Stomach (tissue), 9 donors: ENCODE results near the gene ATRX. TPM values are rescaled to one million over a fixed set of nuclear protein-coding genes. Genes with fewer than 3 reads are reported as not detected.

ENCODE experiments used
- DNase-seq, 2 donors: peaks; one replicate each; pipeline versions ENCODE4 v3.0.0 to v3.0.0-alpha.2; 2013 to 2019
- H3K27ac ChIP-seq, 5 donors: fragments of 200-600 bp in 4 of 5; sonication (generic) in 4 of 5; one replicate each; pipeline ENCODE4 v1.5.1; 2013 to 2019; ENCODE audit warnings: mild to moderate bottlenecking in 1 of 5, moderate library complexity in 1 of 5
- H3K27me3 ChIP-seq, 3 donors: fragments of 200-600 bp; sonication (generic); one replicate each; pipeline ENCODE4 v1.5.1; 2017 to 2019; ENCODE audit warnings: mixed run types in 1 of 3
- H3K36me3 ChIP-seq, 4 donors: fragments of 200-600 bp; sonication (generic); 1 replicate in 3 of 4; 2 replicates in 1 of 4; pipeline ENCODE4 v1.5.1; 2016 to 2019
- H3K4me1 ChIP-seq, 4 donors: fragments of 200-600 bp; sonication (generic); one replicate each; pipeline ENCODE4 v1.5.1; 2016 to 2019
- H3K4me3 ChIP-seq, 4 donors: fragments of 200-600 bp; sonication (generic) in 3 of 4; one replicate each; pipeline ENCODE4 v1.5.1; 2016 to 2019; ENCODE audit warnings: mild to moderate bottlenecking in 1 of 4
- H3K9me3 ChIP-seq, 4 donors: fragments of 200-600 bp; sonication (generic); one replicate each; pipeline ENCODE4 v1.5.1; 2016 to 2019
- EP300 ChIP-seq: sonication (generic); formaldehyde crosslinking; IDR thresholded peaks from one replicate; pipeline ENCODE4 v1.6.1; 2017; ENCODE audit warnings: antibody characterized with exemption
- POLR2A ChIP-seq, 4 donors: fragments of 450-650 bp; IDR thresholded peaks; one replicate each; pipeline ENCODE4 v1.6.1; 2016; ENCODE audit warnings: antibody characterized with exemption in 4 of 4, control low read depth in 2 of 4, mild to moderate bottlenecking in 1 of 4, moderate library complexity in 1 of 4
- POLR2AphosphoS5 ChIP-seq, 3 donors: sonication (generic); formaldehyde crosslinking; IDR thresholded peaks; one replicate each; pipeline ENCODE4 v1.6.1; 2016; ENCODE audit warnings: antibody characterized with exemption in 3 of 3
- whole genome bisulfite sequencing, 5 donors: extraction: QIAGEN DNeasy Blood & Tissue Kit in 3 of 5; methylation state at CpG; one replicate each; pipeline versions ENCODE4 v1.1.5 to v1.1.7; 2013 to 2018; 5-methylcytosine and 5-hydroxymethylcytosine counted together
- intact Hi-C: fragments of 100-400 bp; cut with DNase I; formaldehyde crosslinking; loops from one replicate; pipeline ENCODE4 v1.15.1; 2023; ENCODE audit warnings: low total_unique reads
- polyA plus RNA-seq, 3 donors: library from polyadenylated mRNA; stranded (reverse); fragments of 200-250 nt; gene quantifications; one replicate each; pipeline ENCODE4 v1.2.3, GENCODE V29; 2013
- total RNA-seq, 5 donors: library from RNA; depleted of rRNA; stranded (reverse); fragments of >200 nt; gene quantifications; one replicate each; pipeline versions ENCODE4 v1.1.0 to v1.2.3, GENCODE V29; 2014 to 2016
- TF ChIP-seq, protein P1 (sequence below), 7 experiments: fragments of 450-650 bp in 4 of 7; fragments of 200-600 bp in 3 of 7; sonication (generic) in 3 of 7; IDR thresholded peaks; one replicate each; pipeline ENCODE4 v1.5.1; 2016 to 2019; ENCODE audit warnings: antibody characterized with exemption in 7 of 7, control low read depth in 2 of 7, mild to moderate bottlenecking in 1 of 7
- donor health status: healthy with polysubstance abuse.
- donor health status: Bipolar disorder and iron deficiency.
- donor health status: healthy.

ATRX gene
- total and polyA plus RNA-seq, 8 donors = 7.9 to 225 (median 61.0) TPM

DNA sequence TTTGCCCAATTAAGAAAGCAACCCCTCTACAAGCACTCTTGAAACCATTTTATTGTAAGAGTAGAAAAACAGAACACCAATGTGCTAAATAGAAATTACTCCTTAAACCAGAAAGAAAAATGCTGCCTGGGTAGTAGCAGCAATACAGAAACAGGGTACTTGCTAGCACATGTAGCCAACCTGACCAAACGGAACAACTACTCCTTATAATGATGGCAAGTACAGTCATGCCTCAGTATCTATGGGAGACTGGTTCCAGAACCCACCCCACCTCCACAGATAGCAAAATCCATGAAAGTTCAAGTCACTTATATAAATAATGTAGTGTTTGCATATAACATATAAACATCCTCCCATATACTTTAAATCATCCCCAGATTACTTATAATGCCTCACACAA lies 168.8 kb downstream of the ATRX start:
- DNase-seq = no peak
- H3K9me3 ChIP-seq = no peaks in the 10 kb centered on the region
- TF ChIP-seq POLR2A (IDR thresholded peaks at IDR 0.05) (no peak), POLR2AphosphoS5 (IDR thresholded peaks at IDR 0.05) (no peak), EP300 (no peak)
- TF ChIP-seq, protein P1, sequence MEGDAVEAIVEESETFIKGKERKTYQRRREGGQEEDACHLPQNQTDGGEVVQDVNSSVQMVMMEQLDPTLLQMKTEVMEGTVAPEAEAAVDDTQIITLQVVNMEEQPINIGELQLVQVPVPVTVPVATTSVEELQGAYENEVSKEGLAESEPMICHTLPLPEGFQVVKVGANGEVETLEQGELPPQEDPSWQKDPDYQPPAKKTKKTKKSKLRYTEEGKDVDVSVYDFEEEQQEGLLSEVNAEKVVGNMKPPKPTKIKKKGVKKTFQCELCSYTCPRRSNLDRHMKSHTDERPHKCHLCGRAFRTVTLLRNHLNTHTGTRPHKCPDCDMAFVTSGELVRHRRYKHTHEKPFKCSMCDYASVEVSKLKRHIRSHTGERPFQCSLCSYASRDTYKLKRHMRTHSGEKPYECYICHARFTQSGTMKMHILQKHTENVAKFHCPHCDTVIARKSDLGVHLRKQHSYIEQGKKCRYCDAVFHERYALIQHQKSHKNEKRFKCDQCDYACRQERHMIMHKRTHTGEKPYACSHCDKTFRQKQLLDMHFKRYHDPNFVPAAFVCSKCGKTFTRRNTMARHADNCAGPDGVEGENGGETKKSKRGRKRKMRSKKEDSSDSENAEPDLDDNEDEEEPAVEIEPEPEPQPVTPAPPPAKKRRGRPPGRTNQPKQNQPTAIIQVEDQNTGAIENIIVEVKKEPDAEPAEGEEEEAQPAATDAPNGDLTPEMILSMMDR (IDR thresholded peaks at IDR 0.05) = no peak
- H3K36me3 ChIP-seq = peaks cover 0 to 16% (median 11%) of the 10 kb centered on the region in 4 donors
- peaks cover 0 to 8% (median 2%) of the 10 kb centered on the region in 4 donors for H3K4me1 ChIP-seq
- no peaks in the 10 kb centered on the region for H3K27me3 ChIP-seq
- intact Hi-C loops = no loop called here
- WGBS, 5 donors = 61 to 100% (median 72%) methylated on average over 1 of the region's 1 CpG
- no peak overlapping the region for H3K27ac ChIP-seq
- no peak overlapping the region for H3K4me3 ChIP-seq

DNA sequence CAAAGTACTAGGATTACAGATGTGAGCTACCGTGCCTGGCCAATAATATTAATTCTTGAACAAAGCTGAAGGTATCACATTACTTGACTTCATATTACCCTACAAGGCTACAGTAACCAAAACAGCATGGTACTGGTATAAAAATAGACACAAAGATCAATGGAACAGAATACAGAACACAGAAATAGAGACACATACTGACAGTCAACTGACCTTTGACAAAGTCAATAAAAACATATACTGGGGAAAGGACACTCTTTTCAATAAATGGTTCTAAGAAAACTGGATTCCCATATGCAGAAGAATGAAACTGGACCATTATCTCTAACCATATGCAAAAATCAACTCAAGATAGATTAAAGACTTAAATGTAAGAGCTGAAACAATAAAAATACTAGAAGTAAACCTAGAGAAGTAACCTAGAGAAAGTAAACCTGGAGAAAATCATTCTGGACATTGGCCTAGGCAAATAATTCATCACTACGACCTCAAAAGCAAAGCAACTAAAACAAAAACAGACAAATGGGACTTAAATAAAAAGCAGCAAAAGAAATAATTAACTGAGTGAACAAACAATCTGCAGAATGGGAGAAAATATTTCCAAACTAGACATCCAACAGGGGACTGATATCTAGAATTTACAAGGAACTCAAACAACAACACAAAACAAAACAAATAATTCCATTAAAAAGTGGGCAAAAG lies 182.2 kb downstream of the ATRX start:
- H3K27ac ChIP-seq = no peak overlapping the region
- H3K27me3 ChIP-seq = no peaks in the 10 kb centered on the region
- no peak overlapping the region for H3K4me3 ChIP-seq
- H3K9me3 ChIP-seq = no peaks in the 10 kb centered on the region
- no peaks in the 10 kb centered on the region for H3K4me1 ChIP-seq
- peaks cover 0 to 7% (median 6%) of the 10 kb centered on the region in 4 donors for H3K36me3 ChIP-seq
- no peak for DNase-seq
- intact Hi-C loops = no loop called here
- WGBS, 5 donors = 46 to 84% (median 48%) methylated on average over 2 of the region's 2 CpGs
- TF ChIP-seq POLR2A (IDR thresholded peaks at IDR 0.05) (no peak), EP300 (no peak)
- TF ChIP-seq, protein P1 (IDR thresholded peaks at IDR 0.05) = no peak

DNA sequence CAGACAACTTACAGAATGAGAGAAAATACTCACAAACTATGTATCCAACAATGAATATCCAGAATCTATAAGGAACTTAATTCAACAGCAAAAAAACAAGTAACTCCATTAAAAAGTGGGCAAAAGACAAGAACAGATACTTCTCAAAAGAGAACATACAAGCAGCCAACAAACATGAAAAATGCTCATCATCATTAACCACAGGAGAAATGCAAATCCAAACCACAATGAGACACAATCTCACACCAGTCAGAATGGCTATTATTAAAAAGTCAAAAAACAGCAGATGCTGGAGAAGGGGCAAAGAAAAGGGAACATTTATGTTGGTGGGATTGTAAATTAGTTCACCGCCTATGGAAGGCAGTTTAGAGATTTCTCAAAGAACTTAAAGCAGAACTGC lies 188.5 kb downstream of the ATRX start:
- WGBS, 5 donors = 87 to 100% (median 95%) methylated on average over 1 of the region's 1 CpG
- Histone ChIP-seq H3K36me3 (peaks cover 0 to 25% (median 11%) of the 10 kb centered on the region in 4 donors), H3K27me3 (no peaks in the 10 kb centered on the region), H3K4me3 (no peak overlapping the region), H3K9me3 (no peaks in the 10 kb centered on the region), H3K27ac (no peak overlapping the region), H3K4me1 (no peaks in the 10 kb centered on the region)
- intact Hi-C loops = no loop called here
- TF ChIP-seq EP300 (no peak), POLR2AphosphoS5 (IDR thresholded peaks at IDR 0.05) (no peak), POLR2A (IDR thresholded peaks at IDR 0.05) (no peak)
- TF ChIP-seq, protein P1 (IDR thresholded peaks at IDR 0.05) = no peak
- no peak for DNase-seq

DNA sequence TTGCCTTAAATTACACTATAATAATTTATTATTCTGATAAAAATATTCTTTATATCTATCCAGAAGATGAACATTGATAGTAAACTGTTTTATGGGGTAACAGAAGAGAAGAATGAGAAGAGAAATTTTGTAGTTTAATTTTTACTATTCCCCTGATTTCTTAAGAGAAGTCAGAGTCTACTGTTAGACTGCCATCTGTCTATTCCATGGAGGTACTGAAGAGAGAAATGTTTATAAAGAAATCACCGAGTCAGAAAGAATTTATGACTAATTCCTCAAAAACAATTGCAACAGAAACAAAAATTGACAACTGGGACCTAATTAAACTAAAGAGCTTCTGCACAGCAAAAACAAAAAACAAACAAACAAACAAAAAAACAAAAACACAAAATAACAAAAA lies 188.9 kb downstream of the ATRX start:
- H3K27me3 ChIP-seq = no peaks in the 10 kb centered on the region
- no peak for DNase-seq
- H3K9me3 ChIP-seq = no peaks in the 10 kb centered on the region
- TF ChIP-seq EP300 (no peak), POLR2A (IDR thresholded peaks at IDR 0.05) (no peak), POLR2AphosphoS5 (IDR thresholded peaks at IDR 0.05) (no peak)
- TF ChIP-seq, protein P1 (IDR thresholded peaks at IDR 0.05) = no peak
- H3K36me3 ChIP-seq = peaks cover 0 to 29% (median 15%) of the 10 kb centered on the region in 4 donors
- intact Hi-C loops = no loop called here
- 33 to 66% (median 61%) methylated on average over 1 of the region's 1 CpG for WGBS, 5 donors
- H3K27ac ChIP-seq = no peak overlapping the region
- H3K4me1 ChIP-seq = no peaks in the 10 kb centered on the region
- no peak overlapping the region for H3K4me3 ChIP-seq
